Kidney (tissue), 14 donors: Measurements from ENCODE around the gene ZNF789. TPM values are rescaled to one million over a fixed set of nuclear protein-coding genes. Genes with fewer than 3 reads are reported as not detected.
A peak's percentile ranks its signal among the peaks of the same experiment; 100 is the strongest.

Source experiments
- DNase-seq, 5 donors: peaks; one replicate each; pipeline ENCODE4 v3.0.0-alpha.2; 2013 to 2020
- FAIRE-seq: peaks from 2 replicates; lab custom pipeline; 2012; peaks lifted over from hg19 to GRCh38; lab: Jason Lieb, UNC
- H3K27ac ChIP-seq, 2 donors: one replicate each; pipeline ENCODE4 v1.7.0; 2013; ENCODE audit warnings: low read depth in 2 of 2, low read length in 2 of 2, inconsistent platforms in 1 of 2
- H3K27me3 ChIP-seq: one replicate; pipeline ENCODE4 v1.7.1; 2013; ENCODE audit warnings: low read length, inconsistent platforms; ENCODE audit not compliant: control insufficient read depth, insufficient read depth
- H3K36me3 ChIP-seq, 3 donors: one replicate each; pipeline versions ENCODE4 v1.7.0 to v1.7.1; 2013; ENCODE audit warnings: low read length in 3 of 3, control low read depth in 1 of 3, inconsistent platforms in 1 of 3; ENCODE audit not compliant: insufficient read depth in 3 of 3, control insufficient read depth in 2 of 3
- H3K4me1 ChIP-seq, 3 donors: one replicate each; pipeline versions ENCODE4 v1.7.0 to v1.7.1; 2013; ENCODE audit warnings: low read length in 3 of 3, inconsistent platforms in 1 of 3, low read depth in 1 of 3; ENCODE audit not compliant: control insufficient read depth in 2 of 3, insufficient read depth in 2 of 3
- H3K4me3 ChIP-seq, 3 donors: one replicate each; pipeline versions ENCODE4 v1.7.0 to v1.8.1; 2013; ENCODE audit warnings: low read length in 3 of 3, control low read depth in 1 of 3, inconsistent platforms in 1 of 3
- H3K9ac ChIP-seq, 3 donors: one replicate each; pipeline versions ENCODE4 v1.7.0 to v1.7.1; 2013; ENCODE audit warnings: low read length in 3 of 3, control low read depth in 1 of 3, inconsistent platforms in 1 of 3
- H3K9me3 ChIP-seq, 3 donors: one replicate each; pipeline versions ENCODE4 v1.7.0 to v1.7.1; 2013; ENCODE audit warnings: low read length in 3 of 3, control low read depth in 1 of 3, inconsistent platforms in 1 of 3; ENCODE audit not compliant: control insufficient read depth in 2 of 3, insufficient read depth in 1 of 3
- intact Hi-C: fragments of 100-400 bp; cut with DNase I; formaldehyde crosslinking; loops from one replicate; pipeline ENCODE4 v1.11.1; 2022
- polyA plus RNA-seq: library from polyadenylated mRNA; stranded (reverse); fragments of 350-450 nt; fragmentation: Illumina TruSeq; extraction: RNeasy Lipid Tissue Mini Kit (QIAGEN cat#74804); gene quantifications from one replicate; pipeline ENCODE4 v1.2.3, GENCODE V29; 2014; ENCODE audit warnings: low read depth, low replicate concordance; ENCODE audit not compliant: insufficient read depth
- total RNA-seq: library from RNA; stranded (reverse); fragmentation: NEBNext Ultra II Directional; extraction: Animal tissue kit (Norgen Biotek cat#: 25700); gene quantifications from one replicate; pipeline ENCODE4 v1.2.1, GENCODE V29; 2021
- TF ChIP-seq, protein P1 (sequence below): IDR thresholded peaks from 3 replicates; pipeline ENCODE4 v1.5.1; 2012; ENCODE audit warnings: mild to moderate bottlenecking, moderate library complexity, borderline replicate concordance; ENCODE audit not compliant: insufficient read depth; ENCODE audit errors: extremely low read depth
- donor health status: control.
- donor health status: control.
- donor health status: control.
- donor health status: control.
- donor health status: control.
- donor health status: DM: yes; HTN: yes; CAD: no.
- donor health status: Normal renal cell carcinoma (clear cell type).

Gene ZNF789
- total and polyA plus RNA-seq, 2 donors from 2014 or later = 10.6 to 14.8 TPM

GRCh38 chr7:99489235-99489634 is 16.5 kb downstream of the ZNF789 start:
- DNase-seq = no peak
- TF ChIP-seq, protein P1, sequence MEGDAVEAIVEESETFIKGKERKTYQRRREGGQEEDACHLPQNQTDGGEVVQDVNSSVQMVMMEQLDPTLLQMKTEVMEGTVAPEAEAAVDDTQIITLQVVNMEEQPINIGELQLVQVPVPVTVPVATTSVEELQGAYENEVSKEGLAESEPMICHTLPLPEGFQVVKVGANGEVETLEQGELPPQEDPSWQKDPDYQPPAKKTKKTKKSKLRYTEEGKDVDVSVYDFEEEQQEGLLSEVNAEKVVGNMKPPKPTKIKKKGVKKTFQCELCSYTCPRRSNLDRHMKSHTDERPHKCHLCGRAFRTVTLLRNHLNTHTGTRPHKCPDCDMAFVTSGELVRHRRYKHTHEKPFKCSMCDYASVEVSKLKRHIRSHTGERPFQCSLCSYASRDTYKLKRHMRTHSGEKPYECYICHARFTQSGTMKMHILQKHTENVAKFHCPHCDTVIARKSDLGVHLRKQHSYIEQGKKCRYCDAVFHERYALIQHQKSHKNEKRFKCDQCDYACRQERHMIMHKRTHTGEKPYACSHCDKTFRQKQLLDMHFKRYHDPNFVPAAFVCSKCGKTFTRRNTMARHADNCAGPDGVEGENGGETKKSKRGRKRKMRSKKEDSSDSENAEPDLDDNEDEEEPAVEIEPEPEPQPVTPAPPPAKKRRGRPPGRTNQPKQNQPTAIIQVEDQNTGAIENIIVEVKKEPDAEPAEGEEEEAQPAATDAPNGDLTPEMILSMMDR = no peak
- intact Hi-C loops = no loop called here
- Histone ChIP-seq H3K9ac (no peak overlapping the region), H3K36me3 (peaks cover 9 to 19% (median 13%) of the 10 kb centered on the region in 3 donors), H3K27ac (no peak overlapping the region), H3K4me3 (no peak overlapping the region), H3K4me1 (no peaks in the 10 kb centered on the region), H3K9me3 (peaks cover 0 to 10% (median 2%) of the 10 kb centered on the region in 3 donors), H3K27me3 (no peaks in the 10 kb centered on the region)
- FAIRE-seq = no peak

DNA sequence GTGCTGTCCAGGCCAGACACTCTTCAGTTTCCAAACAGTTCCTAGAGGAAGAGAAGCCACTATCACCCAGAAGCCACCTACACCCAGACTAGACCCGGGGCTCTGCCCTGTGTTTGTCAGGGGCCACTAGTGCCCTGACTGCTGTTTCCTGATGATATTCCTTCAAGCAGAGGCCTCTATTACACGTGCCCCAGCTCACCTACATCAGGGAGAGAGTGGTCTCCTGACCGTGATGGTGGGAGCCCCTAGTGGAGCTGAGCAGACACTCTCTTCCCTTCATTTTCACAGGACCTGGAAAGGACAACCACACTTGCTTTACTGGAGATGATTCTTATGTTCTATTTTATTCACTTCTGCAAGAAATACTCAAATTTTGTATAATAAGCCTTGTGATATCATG is 18.2 kb downstream of the ZNF789 start:
- Histone ChIP-seq H3K9ac (no peak overlapping the region), H3K9me3 (peaks cover 0 to 11% (median 2%) of the 10 kb centered on the region in 3 donors), H3K27ac (no peak overlapping the region), H3K4me1 (no peaks in the 10 kb centered on the region), H3K4me3 (no peak overlapping the region), H3K27me3 (no peaks in the 10 kb centered on the region), H3K36me3 (peaks cover 10 to 22% (median 15%) of the 10 kb centered on the region in 3 donors)
- DNase-seq = no peak
- intact Hi-C loops = no loop called here
- FAIRE-seq = no peak
- TF ChIP-seq, protein P1 = no peak

DNA sequence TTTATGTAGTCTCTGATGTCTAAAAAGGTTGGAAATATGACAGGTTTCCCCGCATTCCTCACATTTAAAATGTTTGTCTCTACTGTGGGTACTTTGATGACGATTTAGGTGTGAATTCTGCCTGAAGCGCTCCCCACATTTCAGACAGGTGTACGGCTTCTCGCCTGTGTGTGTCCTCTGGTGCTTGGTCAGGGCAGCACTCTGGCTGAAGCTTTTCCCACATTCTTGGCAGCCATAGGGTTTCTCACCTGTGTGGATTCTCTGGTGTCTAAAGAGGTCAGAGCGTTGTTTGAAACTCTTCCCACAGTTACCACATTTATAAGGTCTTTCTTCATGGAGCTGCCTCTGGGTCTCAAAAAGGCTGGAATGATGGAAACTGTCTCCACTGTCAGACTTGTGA is 21.1 kb downstream of the ZNF789 start:
- FAIRE-seq (no peak), DNase-seq (no peak)
- H3K27me3 ChIP-seq = no peaks in the 10 kb centered on the region
- peaks cover 0 to 11% (median 2%) of the 10 kb centered on the region in 3 donors for H3K9me3 ChIP-seq
- H3K36me3 ChIP-seq = peaks cover 10 to 22% (median 17%) of the 10 kb centered on the region in 3 donors
- no peak overlapping the region for H3K9ac ChIP-seq
- intact Hi-C loops = no loop called here
- no peak overlapping the region for H3K27ac ChIP-seq
- peak overlapping the region in 1 of 3 donors; percentile 38 for H3K4me3 ChIP-seq
- TF ChIP-seq, protein P1 = no peak
- peaks cover 0 to 11% (median 8%) of the 10 kb centered on the region in 3 donors for H3K4me1 ChIP-seq
